Measurements from ENCODE around the gene FOSL1. TPM values are rescaled to one million over a fixed set of nuclear protein-coding genes. Genes with fewer than 3 reads are reported as not detected.

FOSL1 gene
- total RNA-seq, 1 experiment from 2014 or later: 186 TPM

DNA sequence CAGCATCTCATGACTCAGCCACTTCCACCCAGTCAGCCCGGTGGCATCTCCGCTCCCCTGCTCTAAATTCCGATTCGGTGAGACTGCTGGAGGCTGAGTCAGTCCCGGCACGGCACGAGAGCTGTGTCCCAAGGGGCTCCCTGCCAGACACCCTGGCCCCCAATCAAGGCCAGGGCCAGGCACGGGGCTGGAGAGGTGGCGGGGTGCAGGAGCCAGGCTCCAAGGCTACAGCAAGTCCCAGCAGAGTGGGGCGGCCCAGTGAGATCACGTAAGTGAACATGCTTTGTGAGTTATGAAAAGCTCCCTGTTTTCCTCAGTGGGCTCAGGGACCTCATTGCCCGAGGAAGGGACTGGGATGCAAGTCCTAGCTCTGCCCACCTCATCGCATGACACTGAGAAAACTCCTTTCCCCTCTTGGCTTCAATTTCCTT is 15.6 kb upstream of the FOSL1 start:
- ChIA-PET CTCF (interaction anchor here (0.6 to 1.5 kb wide), 4 partner anchors 15 to 85 kb away, joined by 3 to 5 read pairs (median 4); partner anchors contain the start of genes CCDC85B, FIBP and FOSL1), POLR2A (interaction anchor here (0.6 to 3.8 kb wide), 8 partner anchors 9 to 1724 kb away, joined by 3 to 35 read pairs (median 8); partner anchors contain the start of genes FIBP and FOSL1)
- Histone ChIP-seq H3K36me3 (ENCODE audit: control insufficient read depth, insufficient read depth, low read length) (peaks cover 3% of the 10 kb centered on the region; the same call in 1 of the 2 replicates), H3K4me3 (ENCODE audit: low read depth in 2 of 2, low read length in 2 of 2) (peak overlapping the region; percentile 0 to 97; a peak in 2 of 4 replicates), H3K9me3 (ENCODE audit: control insufficient read depth, insufficient read depth, low read depth, low read length) (no peaks in the 10 kb centered on the region), H3K4me1 (ENCODE audit: control insufficient read depth, insufficient read depth, low read length) (peaks cover 77% of the 10 kb centered on the region), H3K27me3 (ENCODE audit: control insufficient read depth, insufficient read depth, low read length) (no peaks in the 10 kb centered on the region), H3K27ac (ENCODE audit: low read length) (peak overlapping the region; percentile 99)
- in situ Hi-C loops (cut with HindIII; ENCODE audit: low pct_unique_long_range_greater_than_20kb, low sequenced_read_pairs) (no loop called here), intact Hi-C loops (cut with micrococcal nuclease; ENCODE audit: unreplicated experiment) (no loop called here)
- ATAC-seq (peak; percentile 62), DNase-seq (ENCODE audit: low read depth, low spot score) (peak; percentile 92)
- TF ChIP-seq, protein P1, sequence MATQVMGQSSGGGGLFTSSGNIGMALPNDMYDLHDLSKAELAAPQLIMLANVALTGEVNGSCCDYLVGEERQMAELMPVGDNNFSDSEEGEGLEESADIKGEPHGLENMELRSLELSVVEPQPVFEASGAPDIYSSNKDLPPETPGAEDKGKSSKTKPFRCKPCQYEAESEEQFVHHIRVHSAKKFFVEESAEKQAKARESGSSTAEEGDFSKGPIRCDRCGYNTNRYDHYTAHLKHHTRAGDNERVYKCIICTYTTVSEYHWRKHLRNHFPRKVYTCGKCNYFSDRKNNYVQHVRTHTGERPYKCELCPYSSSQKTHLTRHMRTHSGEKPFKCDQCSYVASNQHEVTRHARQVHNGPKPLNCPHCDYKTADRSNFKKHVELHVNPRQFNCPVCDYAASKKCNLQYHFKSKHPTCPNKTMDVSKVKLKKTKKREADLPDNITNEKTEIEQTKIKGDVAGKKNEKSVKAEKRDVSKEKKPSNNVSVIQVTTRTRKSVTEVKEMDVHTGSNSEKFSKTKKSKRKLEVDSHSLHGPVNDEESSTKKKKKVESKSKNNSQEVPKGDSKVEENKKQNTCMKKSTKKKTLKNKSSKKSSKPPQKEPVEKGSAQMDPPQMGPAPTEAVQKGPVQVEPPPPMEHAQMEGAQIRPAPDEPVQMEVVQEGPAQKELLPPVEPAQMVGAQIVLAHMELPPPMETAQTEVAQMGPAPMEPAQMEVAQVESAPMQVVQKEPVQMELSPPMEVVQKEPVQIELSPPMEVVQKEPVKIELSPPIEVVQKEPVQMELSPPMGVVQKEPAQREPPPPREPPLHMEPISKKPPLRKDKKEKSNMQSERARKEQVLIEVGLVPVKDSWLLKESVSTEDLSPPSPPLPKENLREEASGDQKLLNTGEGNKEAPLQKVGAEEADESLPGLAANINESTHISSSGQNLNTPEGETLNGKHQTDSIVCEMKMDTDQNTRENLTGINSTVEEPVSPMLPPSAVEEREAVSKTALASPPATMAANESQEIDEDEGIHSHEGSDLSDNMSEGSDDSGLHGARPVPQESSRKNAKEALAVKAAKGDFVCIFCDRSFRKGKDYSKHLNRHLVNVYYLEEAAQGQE (IDR thresholded peaks at IDR 0.05; ENCODE audit: insufficient read depth in 1 of 2, low read depth in 2 of 2, low read length in 1 of 2): peak in 1 of 2 experiments; percentile 70; a peak in 1 of 4 replicates
- TF ChIP-seq TCF7L2 (IDR thresholded peaks at IDR 0.05; ENCODE audit: low read depth, low read length) (no peak), SIN3A (IDR thresholded peaks at IDR 0.05; ENCODE audit: borderline replicate concordance, insufficient read depth, low read depth, low read length) (peak; percentile 75; the same call in 1 of the 2 replicates), POLR2AphosphoS5 (IDR thresholded peaks at IDR 0.05; ENCODE audit: low read depth, low read length) (peak; percentile 84)
- no TSS peak for BruUV-seq (replicated peaks)

DNA sequence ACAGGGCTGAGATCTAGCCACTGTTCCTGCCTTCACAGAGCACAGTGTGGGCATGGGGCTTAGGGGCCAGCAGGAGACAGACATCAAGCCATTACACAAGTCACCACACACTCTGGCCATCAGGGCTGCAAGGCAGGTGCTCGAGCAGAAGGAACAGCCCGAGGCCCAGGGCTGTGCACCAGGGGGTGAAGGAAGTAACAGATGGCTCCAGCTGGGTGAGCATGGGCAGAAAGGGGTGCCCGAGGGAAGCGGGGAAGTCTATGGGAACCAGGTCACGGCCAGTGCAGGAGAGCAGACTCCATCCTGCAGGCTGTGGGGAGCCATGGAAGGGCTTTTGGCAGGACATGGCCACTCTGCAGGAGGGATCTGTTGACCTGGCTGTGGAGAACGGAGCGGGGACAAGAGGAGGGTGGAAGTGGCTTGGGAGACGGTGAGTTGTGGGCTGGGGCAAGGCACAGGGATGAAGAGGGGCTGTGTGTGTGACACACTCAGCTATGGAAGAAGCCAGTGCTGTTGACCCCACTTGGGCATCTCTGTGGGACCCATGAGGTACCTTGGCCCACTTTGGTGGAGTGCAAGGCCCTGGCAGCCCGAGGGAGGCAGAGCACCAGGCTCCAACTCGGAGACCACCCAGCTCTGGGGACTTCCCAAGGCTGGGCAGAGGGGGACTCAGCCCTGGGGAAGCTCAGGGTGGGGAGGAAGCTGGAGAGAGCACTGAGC is 15.1 kb upstream of the FOSL1 start:
- intact Hi-C loops (cut with micrococcal nuclease; ENCODE audit: unreplicated experiment): no loop called here
- ChIA-PET CTCF (interaction anchor here (0.6 to 1.5 kb wide), 6 partner anchors 15 to 86 kb away, joined by 3 to 10 read pairs (median 4); partner anchors contain the start of genes CCDC85B, FIBP and FOSL1), POLR2A (interaction anchor here (0.8 to 3.8 kb wide), 8 partner anchors 9 to 27 kb away, joined by 3 to 35 read pairs (median 6); partner anchors contain the start of genes FIBP and FOSL1)
- no peak for DNase-seq (ENCODE audit: low read depth, low spot score)
- in situ Hi-C loops (cut with HindIII; ENCODE audit: low pct_unique_long_range_greater_than_20kb, low sequenced_read_pairs): no loop called here
- Histone ChIP-seq H3K4me1 (ENCODE audit: control insufficient read depth, insufficient read depth, low read length) (peaks cover 78% of the 10 kb centered on the region), H3K9me3 (ENCODE audit: control insufficient read depth, insufficient read depth, low read depth, low read length) (no peaks in the 10 kb centered on the region), H3K27me3 (ENCODE audit: control insufficient read depth, insufficient read depth, low read length) (no peaks in the 10 kb centered on the region), H3K4me3 (ENCODE audit: low read depth in 2 of 2, low read length in 2 of 2) (peak overlapping the region in 1 of 2 experiments; percentile 97; a peak in 1 of 4 replicates), H3K36me3 (ENCODE audit: control insufficient read depth, insufficient read depth, low read length) (peaks cover 3% of the 10 kb centered on the region; the same call in 1 of the 2 replicates), H3K27ac (ENCODE audit: low read length) (peak overlapping the region; percentile 99)
- no TSS peak for BruUV-seq (replicated peaks)
- peak; percentile 0 for ATAC-seq
- TF ChIP-seq, protein P1 (IDR thresholded peaks at IDR 0.05; ENCODE audit: insufficient read depth in 1 of 2, low read depth in 2 of 2, low read length in 1 of 2): no peak
- TF ChIP-seq SIN3A (IDR thresholded peaks at IDR 0.05; ENCODE audit: borderline replicate concordance, insufficient read depth, low read depth, low read length) (no peak), TCF7L2 (IDR thresholded peaks at IDR 0.05; ENCODE audit: low read depth, low read length) (peak; percentile 16; the same call in 1 of the 2 replicates)
- TF ChIP-seq, protein P2, sequence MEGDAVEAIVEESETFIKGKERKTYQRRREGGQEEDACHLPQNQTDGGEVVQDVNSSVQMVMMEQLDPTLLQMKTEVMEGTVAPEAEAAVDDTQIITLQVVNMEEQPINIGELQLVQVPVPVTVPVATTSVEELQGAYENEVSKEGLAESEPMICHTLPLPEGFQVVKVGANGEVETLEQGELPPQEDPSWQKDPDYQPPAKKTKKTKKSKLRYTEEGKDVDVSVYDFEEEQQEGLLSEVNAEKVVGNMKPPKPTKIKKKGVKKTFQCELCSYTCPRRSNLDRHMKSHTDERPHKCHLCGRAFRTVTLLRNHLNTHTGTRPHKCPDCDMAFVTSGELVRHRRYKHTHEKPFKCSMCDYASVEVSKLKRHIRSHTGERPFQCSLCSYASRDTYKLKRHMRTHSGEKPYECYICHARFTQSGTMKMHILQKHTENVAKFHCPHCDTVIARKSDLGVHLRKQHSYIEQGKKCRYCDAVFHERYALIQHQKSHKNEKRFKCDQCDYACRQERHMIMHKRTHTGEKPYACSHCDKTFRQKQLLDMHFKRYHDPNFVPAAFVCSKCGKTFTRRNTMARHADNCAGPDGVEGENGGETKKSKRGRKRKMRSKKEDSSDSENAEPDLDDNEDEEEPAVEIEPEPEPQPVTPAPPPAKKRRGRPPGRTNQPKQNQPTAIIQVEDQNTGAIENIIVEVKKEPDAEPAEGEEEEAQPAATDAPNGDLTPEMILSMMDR (IDR thresholded peaks at IDR 0.05): no peak
